ENCODE data around the gene ZSCAN22. TPM values are rescaled to one million over a fixed set of nuclear protein-coding genes. Genes with fewer than 3 reads are reported as not detected.
A peak's percentile ranks its signal among the peaks of the same experiment; 100 is the strongest.
"Not testable (repeated sequence)": the region's sequence is repeated elsewhere in the genome, so short reads cannot be mapped to it uniquely, and the experiment has no call there.

ZSCAN22 gene
- total and polyA plus RNA-seq, 2 donors (not counting 3 experiments of a cell fraction or from before 2014, with no cell fraction given): 3.6 to 3.7 TPM

DNA sequence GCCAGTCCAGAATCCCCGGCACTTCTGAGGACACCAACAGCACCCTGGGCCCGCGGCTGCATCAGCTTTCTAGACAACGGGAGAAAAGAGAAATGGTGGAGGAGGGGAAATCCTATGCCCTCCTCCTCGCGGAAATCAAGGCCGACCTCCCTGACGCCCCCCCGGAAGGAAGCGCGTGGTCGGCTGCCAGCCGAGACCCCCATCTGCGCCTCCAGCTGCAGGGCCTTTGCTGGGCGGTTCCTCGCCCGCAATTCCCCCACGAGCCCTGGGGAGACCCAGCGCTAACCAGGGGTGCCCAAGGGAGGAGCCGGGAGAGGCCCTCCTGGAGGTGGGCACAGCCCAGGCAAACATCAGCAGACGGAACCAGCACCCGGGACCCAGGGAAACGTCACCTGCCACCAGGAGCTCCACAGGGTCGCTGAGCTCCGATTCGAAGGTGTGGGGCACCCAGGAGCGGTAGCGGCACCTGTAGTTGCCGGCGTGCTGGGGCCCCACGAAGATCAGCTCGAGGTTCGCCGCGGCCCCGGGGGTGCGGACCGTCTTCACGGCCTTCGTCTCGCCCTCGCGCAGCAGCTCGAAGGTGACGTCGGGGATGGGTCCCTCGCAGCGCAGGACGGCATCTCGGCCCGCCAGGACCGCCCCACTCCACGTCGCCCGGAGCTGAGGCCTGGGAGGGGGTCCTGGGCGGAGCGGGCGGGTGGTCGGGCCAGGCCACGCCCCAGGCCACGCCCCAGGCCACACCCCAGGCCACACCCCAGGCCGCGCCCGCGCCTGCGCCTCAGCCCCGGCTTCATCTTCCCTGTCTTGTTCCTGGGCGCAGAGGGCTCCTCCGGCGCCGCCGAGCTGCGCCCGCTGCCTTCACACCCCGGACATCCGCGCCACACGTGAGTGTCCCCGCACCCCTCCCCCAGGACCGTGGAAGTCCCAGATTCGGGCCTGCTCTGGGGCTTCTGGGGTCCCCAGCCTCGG lies 20.5 kb downstream of the ZSCAN22 start:
- peak overlapping the region; percentile 77 for H2AFZ ChIP-seq (ENCODE audit: low read depth, low read length)
- no peaks in the 10 kb centered on the region for H3K9me3 ChIP-seq (replicated peaks; ENCODE audit: control insufficient read depth, insufficient read depth, low read length)
- peak overlapping the region; percentile 10 to 47 (median 38) for H3K4me3 ChIP-seq (replicated peaks in 1 of 3; ENCODE audit: insufficient read depth in 1 of 3, low read depth in 1 of 3, low read length in 3 of 3)
- dilution Hi-C loops (cut with MboI; ENCODE audit: extremely low pct_ligation_motif_present, low sequenced_read_pairs): no loop called here
- peak; percentile 65 for TF ChIP-seq EZH2 (IDR thresholded peaks at IDR 0.05; ENCODE audit: borderline replicate concordance, low read depth, low read length, severe bottlenecking)
- no peak for TF ChIP-seq POLR2AphosphoS5 (IDR thresholded peaks at IDR 0.05; ENCODE audit: insufficient read depth, low read depth, low read length)
- intact Hi-C loops (cut with micrococcal nuclease): no loop called here
- no peaks in the 10 kb centered on the region for H3K36me3 ChIP-seq (ENCODE audit: control insufficient read depth in 2 of 2, extremely low read depth in 1 of 2, insufficient read depth in 2 of 2, low read length in 2 of 2)
- H4K20me1 ChIP-seq (replicated peaks; ENCODE audit: control insufficient read depth, extremely low read depth, insufficient read depth, low read length): no peaks in the 10 kb centered on the region
- no peaks in the 10 kb centered on the region for H3K9me1 ChIP-seq (replicated peaks; ENCODE audit: control insufficient read depth, extremely low read depth, insufficient read depth, low read length)
- ChIA-PET CTCF (no interaction called here), POLR2A (interaction anchor here (1.4 kb wide), 1 partner anchor 15 kb away, joined by 6 read pairs; the partner anchor contains the start of gene ZNF497)
- peak overlapping the region; percentile 50 for H3K4me2 ChIP-seq (ENCODE audit: insufficient read depth, low read length)
- no peaks in the 10 kb centered on the region for H3K79me2 ChIP-seq (ENCODE audit: control insufficient read depth, insufficient read depth, low read length)
- H3K27me3 ChIP-seq (ENCODE audit: control insufficient read depth in 2 of 2, insufficient read depth in 2 of 2, low read length in 2 of 2): peaks cover 21 to 45% of the 10 kb centered on the region in 2 experiments
- DNase-seq (ENCODE audit: low read depth, low spot score) (peak; percentile 25), FAIRE-seq (no peak)
- H3K9ac ChIP-seq (replicated peaks; ENCODE audit: extremely low read depth, insufficient read depth, low read length): no peak overlapping the region
- peaks cover 5% of the 10 kb centered on the region for H3K4me1 ChIP-seq (ENCODE audit: control insufficient read depth, extremely low read depth, insufficient read depth, low read length)
- no peak overlapping the region for H3K27ac ChIP-seq (ENCODE audit: insufficient read depth, low read depth, low read length)
- no TSS peak for BruUV-seq (replicated peaks)

- H3K27ac ChIP-seq (ENCODE audit: insufficient read depth, low read depth, low read length); H3K9ac ChIP-seq (replicated peaks; ENCODE audit: extremely low read depth, insufficient read depth, low read length); CTCF ChIA-PET; H3K9me1 ChIP-seq (replicated peaks; ENCODE audit: control insufficient read depth, extremely low read depth, insufficient read depth, low read length); DNase-seq (ENCODE audit: low read depth, low spot score); H2AFZ ChIP-seq (ENCODE audit: low read depth, low read length); H3K9me3 ChIP-seq (replicated peaks; ENCODE audit: control insufficient read depth, insufficient read depth, low read length); H4K20me1 ChIP-seq (replicated peaks; ENCODE audit: control insufficient read depth, extremely low read depth, insufficient read depth, low read length); H3K36me3 ChIP-seq (ENCODE audit: control insufficient read depth in 2 of 2, extremely low read depth in 1 of 2, insufficient read depth in 2 of 2, low read length in 2 of 2); H3K79me2 ChIP-seq (ENCODE audit: control insufficient read depth, insufficient read depth, low read length); H3K4me1 ChIP-seq (ENCODE audit: control insufficient read depth, extremely low read depth, insufficient read depth, low read length); dilution Hi-C loops (cut with MboI; ENCODE audit: extremely low pct_ligation_motif_present, low sequenced_read_pairs); BruUV-seq (replicated peaks); FAIRE-seq; intact Hi-C loops (cut with micrococcal nuclease): not testable (repeated sequence)
- H3K27me3 ChIP-seq (ENCODE audit: control insufficient read depth in 2 of 2, insufficient read depth in 2 of 2, low read length in 2 of 2): peaks cover 21 to 45% of the 10 kb centered on the region in 2 experiments
- POLR2A ChIA-PET: interaction anchor here (1.4 kb wide), 1 partner anchor 15 kb away, joined by 6 read pairs; the partner anchor contains the start of gene ZNF497
- H3K4me2 ChIP-seq (ENCODE audit: insufficient read depth, low read length): peak overlapping the region; percentile 50
- H3K4me3 ChIP-seq (replicated peaks in 1 of 3; ENCODE audit: insufficient read depth in 1 of 3, low read depth in 1 of 3, low read length in 3 of 3): peak overlapping the region in 2 of 3 experiments; percentile 38 to 47
Observed at GRCh38 chr19:58348080-58348479, 21.3 kb downstream of the ZSCAN22 start.
